Liver (tissue), 9 donors: ENCODE measurements around the gene TNFSF8. TPM values are rescaled to one million over a fixed set of nuclear protein-coding genes. Genes with fewer than 3 reads are reported as not detected.

Source experiments
- DNase-seq: peaks from one replicate; pipeline ENCODE4 v3.0.0-alpha.2; 2017; ENCODE audit warnings: low spot score
- H3K27ac ChIP-seq, 2 donors: one replicate each; pipeline ENCODE4 v1.7.0; 2013; ENCODE audit warnings: inconsistent platforms in 2 of 2, low read length in 2 of 2, control low read depth in 1 of 2, low read depth in 1 of 2, mild to moderate bottlenecking in 1 of 2
- H3K27me3 ChIP-seq, 4 donors: one replicate each; pipeline versions ENCODE4 v1.6.1 to v1.7.0; 2013; ENCODE audit warnings: low read length in 3 of 4, inconsistent platforms in 1 of 4, mild to moderate bottlenecking in 1 of 4, moderate library complexity in 1 of 4; ENCODE audit not compliant: control insufficient read depth in 4 of 4, insufficient read depth in 4 of 4
- H3K36me3 ChIP-seq, 4 donors: one replicate each; pipeline versions ENCODE4 v1.6.1 to v1.7.0; 2013; ENCODE audit warnings: low read length in 3 of 4, mild to moderate bottlenecking in 3 of 4, low read depth in 1 of 4, moderate library complexity in 1 of 4; ENCODE audit not compliant: control insufficient read depth in 4 of 4, insufficient read depth in 3 of 4
- H3K4me1 ChIP-seq, 4 donors: one replicate each; pipeline versions ENCODE4 v1.6.1 to v1.7.0; 2013; ENCODE audit warnings: low read length in 3 of 4, mild to moderate bottlenecking in 3 of 4, moderate library complexity in 1 of 4; ENCODE audit not compliant: control insufficient read depth in 4 of 4, insufficient read depth in 4 of 4
- H3K4me3 ChIP-seq, 3 donors: one replicate each; pipeline versions ENCODE4 v1.6.1 to v1.7.0; 2013; ENCODE audit warnings: low read length in 3 of 3, control low read depth in 1 of 3, low read depth in 1 of 3, mild to moderate bottlenecking in 1 of 3
- H3K9ac ChIP-seq, 2 donors: one replicate each; pipeline ENCODE4 v1.7.0; 2013; ENCODE audit warnings: low read length in 2 of 2, mild to moderate bottlenecking in 2 of 2, moderate library complexity in 2 of 2, control low read depth in 1 of 2, low read depth in 1 of 2
- H3K9me3 ChIP-seq, 4 donors: one replicate each; pipeline versions ENCODE4 v1.6.1 to v1.7.0; 2013; ENCODE audit warnings: low read length in 3 of 4; ENCODE audit not compliant: control insufficient read depth in 4 of 4
- ATF3 ChIP-seq: IDR thresholded peaks from 2 replicates; pipeline ENCODE4 v1.6.1; 2016; ENCODE audit warnings: antibody characterized with exemption
- CTCF ChIP-seq: fragments of 150-350 bp; IDR thresholded peaks from 2 replicates; pipeline ENCODE4 v1.5.1; 2017; ENCODE audit warnings: improper control_type of control experiment, low read depth, low read length; ENCODE audit not compliant: missing input control
- EGR1 ChIP-seq, 2 donors: IDR thresholded peaks; 2 replicates each; pipeline ENCODE4 v1.6.1; 2016 to 2018; ENCODE audit warnings: antibody characterized with exemption in 2 of 2, low read depth in 2 of 2
- FOXA1 ChIP-seq: IDR thresholded peaks from 2 replicates; pipeline ENCODE4 v1.6.1; 2016; ENCODE audit warnings: antibody characterized with exemption
- FOXA2 ChIP-seq: IDR thresholded peaks from 2 replicates; pipeline ENCODE4 v1.6.1; 2016; ENCODE audit warnings: antibody characterized with exemption
- GABPA ChIP-seq, 2 donors: IDR thresholded peaks in 1 of 2; conservative IDR thresholded peaks in 1 of 2; 2 replicates each; pipeline ENCODE4 v1.6.1; 2016; ENCODE audit warnings: antibody characterized with exemption in 2 of 2, mild to moderate bottlenecking in 1 of 2, moderate library complexity in 1 of 2
- HNF4A ChIP-seq, 2 donors: conservative IDR thresholded peaks; 2 replicates each; pipeline ENCODE4 v1.6.1; 2016; ENCODE audit warnings: antibody characterized with exemption in 2 of 2, mild to moderate bottlenecking in 2 of 2
- HNF4G ChIP-seq: IDR thresholded peaks from 2 replicates; pipeline ENCODE4 v1.6.1; 2016; ENCODE audit warnings: antibody characterized with exemption
- JUND ChIP-seq, 2 donors: IDR thresholded peaks; 2 replicates each; pipeline ENCODE4 v1.6.1; 2016; ENCODE audit warnings: antibody characterized with exemption in 2 of 2
- NR2F2 ChIP-seq: IDR thresholded peaks from 2 replicates; pipeline ENCODE4 v1.6.1; 2016; ENCODE audit warnings: antibody characterized with exemption
- REST ChIP-seq: IDR thresholded peaks from 2 replicates; pipeline ENCODE4 v1.6.1; 2016; ENCODE audit warnings: antibody characterized with exemption, mild to moderate bottlenecking
- RXRA ChIP-seq, 2 donors: IDR thresholded peaks; 2 replicates each; pipeline ENCODE4 v1.6.1; 2017 to 2018; ENCODE audit warnings: antibody characterized with exemption in 2 of 2, mild to moderate bottlenecking in 1 of 2
- SP1 ChIP-seq: IDR thresholded peaks from 2 replicates; pipeline ENCODE4 v1.6.1; 2018; ENCODE audit warnings: antibody characterized with exemption, mild to moderate bottlenecking
- TAF1 ChIP-seq: conservative IDR thresholded peaks from 2 replicates; pipeline ENCODE4 v1.6.1; 2016; ENCODE audit warnings: antibody characterized with exemption, mild to moderate bottlenecking
- WGBS: extraction: QIAGEN DNeasy Blood & Tissue Kit; methylation state at CpG from one replicate; pipeline ENCODE4 v1.1.7; 2013; 5-methylcytosine and 5-hydroxymethylcytosine counted together
- polyA plus RNA-seq, 2 donors: library from polyadenylated mRNA; stranded (reverse) in 1 of 2; unstranded in 1 of 2; fragments of 200-250 nt in 1 of 2; fragments of >200 nt in 1 of 2; fragmentation: Nextera tagmentation in 1 of 2; extraction: Ambion mirVana in 1 of 2; gene quantifications; one replicate each; pipeline versions ENCODE4 v1.2.1 to v1.2.3, GENCODE V29; 2013 to 2015
- total RNA-seq, 2 donors: library from RNA; depleted of rRNA; stranded (reverse); fragments of >200 nt; gene quantifications; one replicate each; pipeline ENCODE4 v1.2.3, GENCODE V29; 2014
- donor health status: healthy.
- donor health status: healthy.
- donor health status: healthy.
- donor health status: healthy.
- donor health status: healthy.

Gene TNFSF8
- total and polyA plus RNA-seq, 4 donors, result 0.28 to 1.4 (median 0.51) TPM

- no peak for DNase-seq
- Histone ChIP-seq H3K36me3 (no peaks in the 10 kb centered on the region), H3K9ac (no peak overlapping the region), H3K4me1 (peaks cover 12 to 29% (median 19%) of the 10 kb centered on the region in 4 donors), H3K27ac (no peak overlapping the region), H3K4me3 (no peak overlapping the region), H3K27me3 (no peaks in the 10 kb centered on the region), H3K9me3 (no peaks in the 10 kb centered on the region)
- 86% methylated on average over 4 of the region's 4 CpGs for WGBS
- TF ChIP-seq HNF4A (conservative IDR thresholded peaks at IDR 0.05) (no peak), EGR1 (IDR thresholded peaks at IDR 0.05; ENCODE audit: low read depth in 2 of 2) (no peak), JUND (IDR thresholded peaks at IDR 0.05) (no peak), HNF4G (no peak), SP1 (no peak), FOXA1 (no peak), CTCF (no peak)
These were observed 37.0 kb downstream of the TNFSF8 start for GRCh38 chr9:114893221-114894010.

GRCh38 chr9:114889802-114890224 lies 40.6 kb downstream of the TNFSF8 start:
- TF ChIP-seq EGR1 (IDR thresholded peaks at IDR 0.05; ENCODE audit: low read depth in 2 of 2) (no peak), RXRA (IDR thresholded peaks at IDR 0.05) (no peak), ATF3 (no peak)
- DNase-seq, result no peak
- no peak overlapping the region for H3K4me3 ChIP-seq
- H3K9ac ChIP-seq, result no peak overlapping the region
- H3K27me3 ChIP-seq, result no peaks in the 10 kb centered on the region
- WGBS, result 74% methylated on average over 3 of the region's 3 CpGs
- peaks cover 20 to 36% (median 23%) of the 10 kb centered on the region in 4 donors for H3K4me1 ChIP-seq
- H3K27ac ChIP-seq, result no peak overlapping the region
- no peaks in the 10 kb centered on the region for H3K36me3 ChIP-seq
- H3K9me3 ChIP-seq, result no peaks in the 10 kb centered on the region

GRCh38 chr9:114888607-114889006 lies 41.8 kb downstream of the TNFSF8 start:
- Histone ChIP-seq H3K4me3 (no peak overlapping the region), H3K27ac (peak overlapping the region; percentile 2 to 15), H3K36me3 (no peaks in the 10 kb centered on the region), H3K9me3 (no peaks in the 10 kb centered on the region), H3K4me1 (peaks cover 16 to 30% (median 21%) of the 10 kb centered on the region in 4 donors), H3K27me3 (no peaks in the 10 kb centered on the region), H3K9ac (no peak overlapping the region)
- no peak for DNase-seq
- 60% methylated on average over 4 of the region's 4 CpGs for WGBS
- TF ChIP-seq EGR1 (IDR thresholded peaks at IDR 0.05; ENCODE audit: low read depth in 2 of 2), result peak in 1 of 2 donors; percentile 17
- TF ChIP-seq TAF1, result no peak
- peak; percentile 17 for TF ChIP-seq SP1

- Histone ChIP-seq H3K4me3 (no peak overlapping the region), H3K4me1 (peaks cover 15 to 30% (median 21%) of the 10 kb centered on the region in 4 donors), H3K36me3 (no peaks in the 10 kb centered on the region), H3K27me3 (no peaks in the 10 kb centered on the region), H3K9me3 (no peaks in the 10 kb centered on the region), H3K27ac (peak overlapping the region; percentile 2 to 15), H3K9ac (peak overlapping the region in 1 of 2 donors; percentile 54)
- no peak for DNase-seq
- 44% methylated on average over 2 of the region's 2 CpGs for WGBS
- TF ChIP-seq NR2F2, result no peak
- TF ChIP-seq SP1, result peak; percentile 55
- peak; percentile 98 for TF ChIP-seq FOXA2
- no peak for TF ChIP-seq TAF1
- peak in 1 of 2 donors; percentile 20 for TF ChIP-seq GABPA (IDR thresholded peaks at IDR 0.05 in 1 of 2, conservative IDR thresholded peaks at IDR 0.05 in 1 of 2)
- peak; percentile 38 for TF ChIP-seq REST
- no peak for TF ChIP-seq CTCF
These were observed 42.4 kb downstream of the TNFSF8 start for GRCh38 chr9:114887963-114888362.
